ENCODE measurements around the gene DDX27. TPM values are rescaled to one million over a fixed set of nuclear protein-coding genes. Genes with fewer than 3 reads are reported as not detected.

Gene DDX27
- total and polyA plus RNA-seq, 9 of the 15 experiments (the other 6 are each of a cell fraction or from before 2014, with no cell fraction given): 17.9 to 79.3 (median 57.0) TPM

- FAIRE-seq (no peak), DNase-seq (ENCODE audit: extremely low read depth in 1 of 4, low spot score in 3 of 4) (no peak), ATAC-seq (no peak)
- Histone ChIP-seq H3K4me3 (no peak overlapping the region), H3K9ac (ENCODE audit: insufficient read depth in 1 of 2, low read depth in 2 of 2, low read length in 2 of 2) (no peak overlapping the region), H4K20me1 (replicated peaks; ENCODE audit: control insufficient read depth, insufficient read depth, low read length) (peaks cover 19% of the 10 kb centered on the region), H3K27me3 (ENCODE audit: control insufficient read depth in 2 of 2, insufficient read depth in 2 of 2, low read length in 2 of 2) (no peaks in the 10 kb centered on the region), H3K27ac (ENCODE audit: extremely low read depth, low read depth, low read length) (no peak overlapping the region), H3K4me1 (replicated peaks in 1 of 2; ENCODE audit: control insufficient read depth in 2 of 2, insufficient read depth in 2 of 2, low read length in 2 of 2) (no peaks in the 10 kb centered on the region), H3K36me3 (ENCODE audit: control insufficient read depth, insufficient read depth, low read length) (peaks cover 86% of the 10 kb centered on the region), H3K9me1 (ENCODE audit: control insufficient read depth, insufficient read depth, low read length) (no peaks in the 10 kb centered on the region), H2AFZ (ENCODE audit: low read depth, low read length) (no peak overlapping the region), H3K79me2 (ENCODE audit: control insufficient read depth, insufficient read depth, low read length) (no peaks in the 10 kb centered on the region), H3K9me3 (replicated peaks; ENCODE audit: control insufficient read depth, insufficient read depth, low read depth, low read length) (no peaks in the 10 kb centered on the region), H3K4me2 (ENCODE audit: insufficient read depth, low read length) (no peak overlapping the region)
- POLR2A ChIA-PET: no interaction called here
- no TSS peak for BruUV-seq (replicated peaks)
- CTCF ChIA-PET (ENCODE audit: low intra/inter-chr PET ratio): no interaction called here
- intact Hi-C loops (cut with micrococcal nuclease) (no loop called here), in situ Hi-C loops (cut with MboI) (loop anchor here (5.0 kb wide), 1 partner anchor 75 kb away; no protein-coding TSS in a partner anchor)
- 98% methylated on average over 5 of the region's 5 CpGs for WGBS (ENCODE audit: insufficient coverage, low coverage, missing lambda C conversion rate)
- no peak for TF ChIP-seq RBM15 (IDR thresholded peaks at IDR 0.05; ENCODE audit: insufficient read depth, low read length)
- no peak for TF ChIP-seq ZNF316 (IDR thresholded peaks at IDR 0.05)
- TF ChIP-seq POU5F1 (IDR thresholded peaks at IDR 0.05; ENCODE audit: borderline replicate concordance, low read depth, low read length, partially characterized antibody): no peak
- no peak for TF ChIP-seq ZNF395 (CRISPR knock-in tag; IDR thresholded peaks at IDR 0.05)
- no peak for TF ChIP-seq SMARCB1 (IDR thresholded peaks at IDR 0.05; ENCODE audit: insufficient read length, low read depth)
- no peak for TF ChIP-seq PATZ1 (CRISPR knock-in tag; IDR thresholded peaks at IDR 0.05; ENCODE audit: borderline replicate concordance)
- no peak for TF ChIP-seq DDX20 (tag; IDR thresholded peaks at IDR 0.05; ENCODE audit: low read depth)
- no peak for TF ChIP-seq ZBTB2 (IDR thresholded peaks at IDR 0.05)
- no peak for TF ChIP-seq KLF13 (tag; IDR thresholded peaks at IDR 0.05; ENCODE audit: borderline replicate concordance, low read depth)
- TF ChIP-seq EWSR1 (IDR thresholded peaks at IDR 0.05; ENCODE audit: borderline replicate concordance, low read depth, partially characterized antibody): no peak
- TF ChIP-seq LEF1 (IDR thresholded peaks at IDR 0.05): no peak
- TF ChIP-seq ID3 (CRISPR knock-in tag; IDR thresholded peaks at IDR 0.05): no peak
- TF ChIP-seq ID3 (tag; IDR thresholded peaks at IDR 0.05): no peak
- no peak for TF ChIP-seq ILF3 (IDR thresholded peaks at IDR 0.05; ENCODE audit: borderline replicate concordance)
- TF ChIP-seq NR0B1 (IDR thresholded peaks at IDR 0.05; ENCODE audit: partially characterized antibody): no peak
- TF ChIP-seq ZNF436 (CRISPR knock-in tag; IDR thresholded peaks at IDR 0.05): no peak
- no peak for TF ChIP-seq HNRNPH1 (optimal IDR thresholded peaks at IDR 0.05; ENCODE audit: low read depth, low read length)
These were observed 28.6 kb downstream of the DDX27 start for GRCh38 chr20:49247792-49248191.
